GM19043 (cell line): Measurements from ENCODE around the gene USP9Y.
A peak's percentile ranks its signal among the peaks of the same experiment; 100 is the strongest.

Source experiments
- ATAC-seq: cut with Tn5 transposase; IDR thresholded peaks from one replicate; pipeline ENCODE4 v1.9.1; 2021; ENCODE audit warnings: low read depth; ENCODE audit not compliant: unreplicated experiment

Gene USP9Y

GRCh38 chrY:12765976-12766375 is 64.9 kb downstream of the USP9Y start:
- ATAC-seq = no peak

DNA sequence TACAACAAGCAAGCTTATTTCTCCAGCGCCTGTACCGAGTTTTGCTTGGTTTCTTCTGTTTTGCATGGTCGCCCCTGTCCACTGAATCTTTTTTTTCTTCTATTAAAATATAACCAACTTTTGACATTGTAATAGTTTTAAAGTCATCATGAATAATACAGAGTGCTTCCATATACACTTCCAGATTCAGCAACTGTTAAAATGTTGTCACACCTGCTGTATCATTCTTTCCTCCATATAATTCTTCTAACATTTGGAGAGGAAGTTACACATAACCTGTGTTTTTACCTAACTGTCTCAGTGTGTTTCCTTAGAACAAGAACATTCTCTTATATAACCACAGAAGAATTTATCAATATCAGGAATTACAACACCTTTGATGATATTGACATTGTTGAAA is 83.5 kb downstream of the USP9Y start:
- no peak for ATAC-seq

- no peak for ATAC-seq
Measured at GRCh38 chrY:12793999-12794398, 93.0 kb downstream of the USP9Y start.

DNA sequence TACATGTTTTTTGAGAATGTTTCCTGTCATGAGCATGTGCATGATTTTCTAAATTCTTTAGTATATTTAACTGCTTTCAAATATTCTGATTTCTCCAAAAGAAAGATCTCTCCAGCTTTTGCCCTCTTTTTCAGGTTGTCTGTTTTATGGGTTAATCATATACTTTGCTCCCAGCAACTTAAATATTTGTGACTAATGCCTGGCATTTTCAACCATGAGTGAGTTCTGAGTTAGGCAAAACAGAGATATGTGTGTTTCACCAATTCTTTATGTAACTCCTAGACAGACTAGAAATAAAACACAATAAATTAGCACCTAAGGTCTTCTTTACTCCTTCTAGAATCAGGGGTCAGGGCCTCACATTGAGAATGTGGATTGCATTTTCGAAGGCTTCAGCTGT is 107.0 kb downstream of the USP9Y start:
- ATAC-seq = no peak

DNA sequence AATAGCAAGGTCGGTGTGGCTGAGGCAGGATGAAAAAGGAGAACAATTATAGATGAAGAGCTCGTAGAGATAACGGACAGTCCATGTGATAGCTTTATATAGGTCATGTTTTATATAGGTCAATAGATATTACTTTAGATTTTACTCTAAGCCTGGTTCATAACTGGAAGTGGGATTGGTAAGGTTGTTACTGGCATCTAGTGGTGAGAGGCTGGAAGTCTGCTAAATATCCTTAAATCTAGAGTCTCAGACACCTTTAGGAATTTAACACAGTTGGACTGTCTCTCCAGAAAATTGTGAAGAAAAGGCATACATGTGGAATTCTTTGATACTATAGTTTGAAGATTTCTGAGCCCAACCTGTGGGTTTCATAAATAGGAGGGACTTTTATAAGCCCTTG is 108.0 kb downstream of the USP9Y start:
- no peak for ATAC-seq

- no peak for ATAC-seq
Measured at GRCh38 chrY:12823408-12823807, 122.4 kb downstream of the USP9Y start.

GRCh38 chrY:12826791-12827190 is 125.8 kb downstream of the USP9Y start:
- no peak for ATAC-seq

- ATAC-seq = no peak
Measured at GRCh38 chrY:12833284-12833683, 132.3 kb downstream of the USP9Y start.

GRCh38 chrY:12837550-12837949 is 136.5 kb downstream of the USP9Y start:
- ATAC-seq = no peak

- no peak for ATAC-seq
Measured at GRCh38 chrY:12841368-12841767, 140.3 kb downstream of the USP9Y start.

DNA sequence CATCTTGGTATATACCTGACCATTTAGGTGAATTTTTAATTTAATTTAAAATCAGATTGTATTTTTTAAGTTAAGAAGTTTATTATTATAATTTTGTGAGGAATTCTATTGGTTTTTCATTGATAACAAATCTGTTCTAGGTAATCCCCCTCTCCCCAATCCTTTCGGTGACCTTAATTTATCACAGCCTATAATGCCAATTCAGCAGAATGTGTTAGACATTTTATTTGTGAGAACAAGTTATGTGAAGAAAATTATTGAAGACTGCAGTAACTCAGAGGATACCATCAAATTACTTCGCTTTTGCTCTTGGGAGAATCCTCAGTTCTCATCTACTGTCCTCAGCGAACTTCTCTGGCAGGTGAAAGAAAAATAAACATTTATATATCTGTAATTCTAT is 145.8 kb downstream of the USP9Y start:
- no peak for ATAC-seq

GRCh38 chrY:12855791-12856275 is 154.8 kb downstream of the USP9Y start:
- ATAC-seq = no peak

DNA sequence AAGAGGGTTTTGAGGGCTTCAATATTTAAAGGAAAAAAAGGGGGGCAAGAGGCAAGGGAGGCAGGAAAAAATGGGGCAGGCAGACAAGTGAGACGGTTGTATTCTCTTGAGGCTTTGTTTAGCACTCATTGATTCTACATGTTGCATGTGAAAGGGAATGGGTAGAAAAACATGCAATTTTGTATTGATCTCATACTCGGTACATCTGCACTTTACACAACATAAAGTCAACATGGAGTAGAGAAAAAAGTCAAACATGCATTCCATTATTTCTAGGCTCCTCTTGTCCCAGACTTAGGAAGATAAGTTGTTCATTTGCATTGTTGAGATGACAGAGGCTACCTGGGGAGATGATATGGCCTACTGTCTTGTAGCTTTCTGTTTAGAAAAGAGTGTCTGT is 166.9 kb downstream of the USP9Y start:
- ATAC-seq = no peak

GRCh38 chrY:12896973-12897372 is 195.9 kb downstream of the USP9Y start:
- no peak for ATAC-seq

DNA sequence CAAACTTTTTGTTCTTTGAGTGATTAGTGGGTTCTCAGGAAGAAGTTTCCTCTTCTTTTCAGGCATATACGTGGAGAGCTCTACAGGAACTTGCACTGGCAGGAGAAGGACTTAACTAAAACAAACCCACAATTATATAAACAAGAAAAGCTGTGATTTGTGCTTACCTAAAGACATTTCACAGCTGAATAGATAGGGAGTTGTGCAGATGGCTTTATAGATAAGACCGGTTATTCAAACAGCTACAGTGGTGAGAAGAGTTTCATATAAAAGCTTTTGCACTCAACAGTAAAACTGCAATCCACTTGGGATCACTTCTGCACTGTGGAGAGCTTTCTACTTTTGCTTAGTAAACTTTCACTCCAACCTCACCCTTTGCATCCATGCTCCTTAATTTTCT is 197.6 kb downstream of the USP9Y start:
- no peak for ATAC-seq

DNA sequence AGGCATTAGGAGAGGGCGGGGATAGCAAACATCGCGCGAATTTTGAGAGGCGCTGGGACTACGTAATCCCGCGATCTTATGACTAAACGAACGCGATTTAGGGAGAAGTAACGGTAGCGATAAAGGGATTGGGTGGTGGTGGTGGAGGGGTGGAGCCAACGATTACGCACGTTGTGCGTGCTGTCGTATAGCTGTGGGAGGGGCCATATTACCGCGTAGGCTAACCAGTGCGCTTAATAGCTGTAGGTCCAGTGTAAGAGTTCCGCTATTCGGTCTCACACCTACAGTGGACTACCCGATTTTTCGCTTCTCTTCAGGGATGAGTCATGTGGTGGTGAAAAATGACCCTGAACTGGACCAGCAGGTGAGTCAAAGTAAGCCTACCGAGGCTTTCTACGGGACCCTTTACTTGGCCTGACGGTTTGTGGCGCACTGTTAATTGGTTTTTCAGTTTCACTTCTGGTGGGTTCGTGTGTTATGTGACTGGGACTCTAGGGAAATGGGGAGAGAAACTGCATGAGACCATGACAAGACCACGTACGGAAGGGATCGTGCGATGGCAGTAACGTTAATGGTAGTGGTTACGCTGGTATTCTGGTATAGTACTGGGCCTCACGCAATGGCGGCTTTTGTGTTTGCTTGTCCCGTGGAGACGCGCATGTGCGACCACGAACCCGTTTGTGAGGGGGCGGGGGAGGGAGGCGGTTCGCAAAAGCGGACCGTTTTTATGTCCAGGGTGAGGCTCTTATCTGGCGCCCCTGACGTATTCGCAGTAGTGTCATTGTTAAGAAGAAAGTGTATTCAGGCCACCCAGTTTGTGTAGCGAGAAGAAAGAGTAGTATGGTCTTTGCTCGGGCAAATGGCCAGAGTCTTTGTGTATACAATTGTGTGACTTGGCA is 203.8 kb downstream of the USP9Y start, which contains the start of gene DDX3Y:
DDX3Y (plus strand) TSS at position 251 of the 899 bp plus-strand sequence; CDS start at position 320, 69 bp downstream.
- ATAC-seq = peak; percentile 82

- ATAC-seq = peak; percentile 50
Measured at GRCh38 chrY:12905517-12905872, 204.5 kb downstream of the USP9Y start.

DNA sequence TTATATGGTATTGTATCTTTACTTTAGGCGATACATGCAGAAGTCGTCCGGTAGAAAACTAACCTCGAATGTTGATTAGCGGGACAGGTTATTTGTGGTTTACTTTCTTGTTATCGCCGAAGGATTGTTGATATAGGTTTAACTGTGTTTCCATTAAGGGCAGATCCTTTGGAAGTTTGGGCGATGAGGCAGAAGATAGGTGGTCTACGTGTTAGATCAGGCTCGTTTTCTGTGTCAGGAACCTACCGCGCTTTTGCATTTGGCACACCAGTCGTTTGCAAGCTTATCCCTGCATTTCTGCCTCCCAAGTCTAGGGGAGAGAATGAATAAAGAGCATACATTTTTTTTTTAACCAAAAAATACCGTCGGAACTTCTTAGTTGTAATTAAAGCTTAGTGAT is 204.9 kb downstream of the USP9Y start:
- ATAC-seq = no peak
